ENCODE results near the gene SBF2. TPM values are rescaled to one million over a fixed set of nuclear protein-coding genes. Genes with fewer than 3 reads are reported as not detected.

The SBF2 gene
- total and polyA plus RNA-seq, 9 of the 15 experiments (the other 6 are each of a cell fraction or from before 2014, with no cell fraction given): 0.80 to 9.5 (median 5.0) TPM

- TF ChIP-seq PBX2 (CRISPR knock-in tag; IDR thresholded peaks at IDR 0.05; ENCODE audit: low read depth) (no peak), PBX2 (tag; conservative IDR thresholded peaks at IDR 0.05; ENCODE audit: low read depth) (no peak), NCOA1 (IDR thresholded peaks at IDR 0.05; ENCODE audit: low read depth) (no peak), MED1 (CRISPR knock-in tag; IDR thresholded peaks at IDR 0.05; ENCODE audit: borderline replicate concordance) (no peak), ZNF699 (CRISPR knock-in tag; IDR thresholded peaks at IDR 0.05; ENCODE audit: insufficient replicate concordance) (no peak), NFE2L1 (tag; IDR thresholded peaks at IDR 0.05; ENCODE audit: borderline replicate concordance, low read depth) (no peak), MTA3 (IDR thresholded peaks at IDR 0.05; ENCODE audit: borderline replicate concordance) (0 out of 2 replicates have a peak, but pooled peaks have one; percentile 20), RBM34 (IDR thresholded peaks at IDR 0.05; ENCODE audit: borderline replicate concordance, insufficient read depth, low read length) (no peak), HLTF (IDR thresholded peaks at IDR 0.05) (no peak), ZNF584 (CRISPR knock-in tag; IDR thresholded peaks at IDR 0.05; ENCODE audit: low read depth) (no peak), SRF (CRISPR knock-in tag; IDR thresholded peaks at IDR 0.05) (no peak), ZBTB7A (IDR thresholded peaks at IDR 0.05; ENCODE audit: borderline replicate concordance, control insufficient read depth, low read depth, low read length) (no peak), BRF1 (IDR thresholded peaks at IDR 0.05; ENCODE audit: borderline replicate concordance, extremely low read depth, insufficient read length) (no peak), BCOR (IDR thresholded peaks at IDR 0.05) (peak; percentile 98), MYNN (IDR thresholded peaks at IDR 0.05) (no peak), MYNN (CRISPR knock-in tag; IDR thresholded peaks at IDR 0.05) (no peak), CC2D1A (IDR thresholded peaks at IDR 0.05) (peak; percentile 71), RBM39 (optimal IDR thresholded peaks at IDR 0.05; ENCODE audit: low read depth, low read length) (no peak)
- TF ChIP-seq, protein P1, sequence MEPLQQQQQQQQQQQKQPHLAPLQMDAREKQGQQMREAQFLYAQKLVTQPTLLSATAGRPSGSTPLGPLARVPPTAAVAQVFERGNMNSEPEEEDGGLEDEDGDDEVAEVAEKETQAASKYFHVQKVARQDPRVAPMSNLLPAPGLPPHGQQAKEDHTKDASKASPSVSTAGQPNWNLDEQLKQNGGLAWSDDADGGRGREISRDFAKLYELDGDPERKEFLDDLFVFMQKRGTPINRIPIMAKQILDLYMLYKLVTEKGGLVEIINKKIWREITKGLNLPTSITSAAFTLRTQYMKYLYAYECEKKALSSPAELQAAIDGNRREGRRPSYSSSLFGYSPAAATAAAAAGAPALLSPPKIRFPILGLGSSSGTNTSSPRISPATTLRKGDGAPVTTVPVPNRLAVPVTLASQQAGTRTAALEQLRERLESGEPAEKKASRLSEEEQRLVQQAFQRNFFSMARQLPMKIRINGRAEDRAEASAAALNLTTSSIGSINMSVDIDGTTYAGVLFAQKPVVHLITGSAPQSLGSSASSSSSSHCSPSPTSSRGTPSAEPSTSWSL (CRISPR knock-in tag; IDR thresholded peaks at IDR 0.05; ENCODE audit: borderline replicate concordance): no peak
- TF ChIP-seq, protein P2, sequence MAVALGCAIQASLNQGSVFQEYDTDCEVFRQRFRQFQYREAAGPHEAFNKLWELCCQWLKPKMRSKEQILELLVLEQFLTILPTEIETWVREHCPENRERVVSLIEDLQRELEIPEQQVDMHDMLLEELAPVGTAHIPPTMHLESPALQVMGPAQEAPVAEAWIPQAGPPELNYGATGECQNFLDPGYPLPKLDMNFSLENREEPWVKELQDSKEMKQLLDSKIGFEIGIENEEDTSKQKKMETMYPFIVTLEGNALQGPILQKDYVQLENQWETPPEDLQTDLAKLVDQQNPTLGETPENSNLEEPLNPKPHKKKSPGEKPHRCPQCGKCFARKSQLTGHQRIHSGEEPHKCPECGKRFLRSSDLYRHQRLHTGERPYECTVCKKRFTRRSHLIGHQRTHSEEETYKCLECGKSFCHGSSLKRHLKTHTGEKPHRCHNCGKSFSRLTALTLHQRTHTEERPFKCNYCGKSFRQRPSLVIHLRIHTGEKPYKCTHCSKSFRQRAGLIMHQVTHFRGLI (CRISPR knock-in tag; IDR thresholded peaks at IDR 0.05): no peak
Observed at GRCh38 chr11:9748361-9748970, 545.6 kb downstream of the SBF2 start (continued).
